GM21717 (cell line): ENCODE data around the gene PCSK6.

Experiments
- ATAC-seq: cut with Tn5 transposase; IDR thresholded peaks from one replicate; pipeline ENCODE4 v1.9.1; 2021; ENCODE audit warnings: mild to moderate bottlenecking, moderate library complexity; ENCODE audit not compliant: unreplicated experiment

The PCSK6 gene

DNA sequence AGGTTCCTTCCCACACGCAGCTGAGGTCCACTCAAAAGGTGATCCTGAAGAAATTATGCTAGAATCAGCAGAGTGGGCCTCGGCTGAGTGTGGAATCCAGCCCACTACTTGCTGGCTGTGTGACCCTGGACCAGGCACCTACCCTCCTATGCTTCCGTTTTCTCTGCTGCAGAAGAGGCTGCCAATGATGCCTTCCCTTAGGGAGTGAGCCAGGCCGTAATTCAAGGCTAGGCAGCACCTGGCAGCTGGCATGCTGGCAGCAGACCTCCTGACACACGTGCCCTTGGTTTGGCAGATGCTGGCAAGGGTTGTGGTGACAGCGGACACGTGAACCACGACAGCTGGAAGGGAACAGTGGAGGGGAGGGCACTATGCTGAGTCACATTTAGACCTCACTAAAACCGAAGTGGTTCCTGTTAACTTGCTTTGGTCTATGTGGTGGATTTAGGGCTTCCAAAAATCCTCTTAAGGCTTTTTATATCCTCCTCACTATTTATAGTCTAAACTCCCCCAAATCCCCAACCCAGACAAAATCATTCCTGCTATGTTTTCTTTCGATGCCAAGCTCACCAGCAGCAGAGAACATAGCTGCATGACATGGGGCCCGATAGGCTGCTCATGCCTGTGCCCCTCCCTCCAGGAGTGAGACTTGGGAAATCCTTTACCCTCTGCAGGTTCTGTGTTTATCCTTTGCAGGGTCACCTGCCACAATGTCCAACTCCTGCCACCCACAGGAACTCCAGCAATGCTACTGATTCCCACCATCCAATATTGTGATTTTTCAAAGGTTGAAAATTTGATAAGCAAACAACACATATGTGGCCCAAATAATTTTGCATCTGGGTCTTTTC is 10.6 kb upstream of the PCSK6 start:
- ATAC-seq = peak; percentile 62

DNA sequence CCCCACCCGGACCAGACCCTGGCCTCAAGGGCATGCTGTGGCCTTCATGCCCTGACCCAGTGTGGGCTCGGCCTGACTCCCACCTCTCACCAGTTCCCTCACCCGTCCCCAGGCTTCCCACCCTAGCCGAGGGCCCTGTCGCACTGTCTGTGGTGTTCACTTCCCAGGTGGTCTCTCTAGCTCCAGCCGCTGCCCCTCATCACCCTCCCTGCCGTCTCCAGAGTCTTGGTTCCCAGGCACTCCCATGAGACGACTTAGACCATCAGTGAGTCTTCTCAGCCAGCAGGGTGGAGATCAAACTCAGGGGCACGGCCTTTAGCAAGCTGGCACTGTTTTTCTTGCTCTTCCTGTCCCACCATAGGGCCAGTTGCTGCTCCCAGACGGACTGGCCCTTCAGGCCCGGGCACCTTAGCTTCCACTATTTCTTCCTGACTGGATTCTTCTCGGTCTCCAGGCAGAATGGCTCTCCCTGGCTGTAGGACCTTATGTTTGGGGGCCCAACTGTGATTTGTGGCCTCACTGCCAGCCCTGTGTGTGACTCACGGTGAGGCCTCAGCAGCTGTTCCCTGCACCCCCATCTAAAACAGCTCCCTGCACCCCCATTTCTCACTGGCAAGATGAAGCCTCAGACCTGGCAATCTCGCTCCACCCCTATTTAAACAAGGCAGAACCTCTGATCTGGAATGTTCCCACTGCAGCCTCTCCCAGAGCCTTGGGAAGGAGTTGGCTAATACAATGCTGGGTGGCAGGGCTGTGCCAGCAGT is 9.4 kb upstream of the PCSK6 start:
- ATAC-seq = no peak

DNA sequence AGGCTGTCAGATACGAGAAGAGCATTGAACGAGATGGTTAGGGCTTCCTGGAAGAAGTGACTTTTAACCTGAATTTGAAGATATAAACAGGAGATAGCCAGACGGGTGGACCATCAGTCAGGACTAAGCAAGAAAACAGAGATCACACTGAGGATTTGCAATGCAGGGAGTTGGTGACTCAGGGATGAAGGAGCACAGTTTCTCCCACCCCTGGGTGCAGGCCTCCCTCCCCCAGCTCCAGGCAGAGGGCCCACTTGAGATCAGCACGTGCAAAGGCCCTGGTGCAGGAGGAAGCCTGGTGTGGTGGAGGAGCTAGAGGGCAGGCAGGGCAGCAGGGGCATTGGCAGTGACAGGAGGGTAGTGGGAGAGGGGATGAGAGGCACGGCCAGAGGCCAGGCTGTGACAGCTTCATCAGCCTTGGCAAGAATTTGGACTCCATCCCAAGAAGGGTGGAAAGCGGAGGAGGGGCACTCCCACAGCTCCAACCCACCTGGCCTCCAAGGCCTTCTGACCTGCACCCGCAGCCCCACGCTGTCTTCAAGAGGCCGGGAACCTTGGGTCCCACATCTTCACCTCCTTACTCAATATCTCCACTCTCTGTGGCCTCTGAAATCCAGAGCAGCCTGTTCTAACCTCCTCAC is 8.7 kb upstream of the PCSK6 start:
- ATAC-seq = no peak

DNA sequence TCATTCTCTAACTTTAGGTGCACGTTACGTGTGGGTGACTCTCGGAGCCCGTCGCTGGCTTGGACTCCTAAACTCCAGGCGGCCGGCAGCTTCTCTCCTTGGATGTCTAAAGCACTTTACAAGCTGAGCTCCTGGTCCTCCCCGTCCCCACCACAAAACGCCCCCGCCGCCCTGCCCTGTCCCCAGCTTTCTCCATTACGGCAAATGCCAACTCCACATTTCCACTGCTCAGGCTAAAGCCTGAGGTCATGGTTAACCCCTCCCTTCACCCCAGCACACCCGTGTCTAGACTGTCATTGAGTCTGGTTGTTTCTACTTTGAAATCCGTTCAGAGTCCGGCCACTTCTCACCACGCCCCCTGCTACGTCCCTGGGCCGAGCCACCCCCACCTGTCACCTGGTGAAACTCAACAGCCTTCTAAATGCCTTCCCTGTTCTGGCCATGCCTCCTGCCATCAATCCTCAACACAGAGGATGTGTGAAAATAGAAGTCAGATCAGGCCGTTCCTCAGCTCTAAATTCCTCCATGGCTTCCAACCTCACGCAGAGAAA is 8.1 kb upstream of the PCSK6 start:
- no peak for ATAC-seq

DNA sequence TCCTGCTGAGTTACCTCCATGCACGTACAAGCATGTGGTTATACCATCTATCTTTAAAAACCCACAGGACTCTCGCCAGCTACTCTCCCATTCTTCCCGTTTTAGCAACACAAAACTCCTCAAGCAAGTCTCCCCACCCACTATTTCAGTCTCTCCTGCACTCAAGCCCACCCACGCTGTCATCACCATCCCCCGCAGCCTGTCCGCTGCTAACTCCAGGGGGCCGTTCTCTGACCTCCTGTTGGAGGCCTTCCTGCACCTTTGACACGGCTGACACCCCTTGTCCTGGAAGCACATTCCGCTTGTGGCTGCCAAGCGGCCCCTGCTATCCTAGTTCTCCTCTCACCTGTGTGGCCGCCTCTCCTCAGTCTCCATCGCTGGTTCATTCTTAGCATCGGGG is 7.5 kb upstream of the PCSK6 start:
- no peak for ATAC-seq

DNA sequence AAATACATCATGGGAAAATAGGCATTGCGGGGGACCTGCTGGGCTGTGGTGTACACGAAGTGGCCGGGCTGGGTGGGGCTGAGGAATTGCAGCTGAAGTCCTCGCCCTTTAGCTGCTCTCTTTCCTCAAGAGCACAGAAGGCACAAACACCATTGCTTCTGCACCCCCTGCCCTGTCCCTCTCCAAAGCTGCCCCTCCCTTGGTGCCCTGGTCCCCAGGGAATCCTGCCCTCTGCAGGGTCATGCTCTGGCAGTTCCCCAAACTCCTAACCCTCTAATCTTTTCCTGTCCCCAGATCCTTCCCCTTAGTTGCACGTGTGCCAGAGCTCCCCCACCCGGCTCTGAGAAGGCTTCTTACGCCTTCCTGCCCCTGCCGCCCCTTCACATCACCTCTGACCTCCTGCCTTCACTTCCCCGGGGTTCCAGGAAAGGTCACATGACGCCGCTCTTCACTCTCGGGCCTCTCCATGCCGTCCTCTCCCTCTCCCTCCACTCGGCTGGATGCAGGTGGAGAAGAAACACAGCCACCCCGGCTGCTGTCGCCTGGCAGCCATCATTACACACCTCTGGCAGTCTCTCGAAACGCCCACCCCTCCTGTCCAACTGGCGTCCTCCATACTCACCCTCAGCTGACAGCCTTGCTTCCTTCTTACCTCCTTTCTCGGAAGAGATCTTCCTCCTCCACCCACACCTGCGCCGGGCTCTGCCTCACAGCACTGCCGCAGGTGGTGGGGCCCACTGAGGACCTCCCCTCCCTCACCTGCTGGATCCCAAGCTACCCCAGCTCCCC is 6.9 kb upstream of the PCSK6 start:
- ATAC-seq = no peak

DNA sequence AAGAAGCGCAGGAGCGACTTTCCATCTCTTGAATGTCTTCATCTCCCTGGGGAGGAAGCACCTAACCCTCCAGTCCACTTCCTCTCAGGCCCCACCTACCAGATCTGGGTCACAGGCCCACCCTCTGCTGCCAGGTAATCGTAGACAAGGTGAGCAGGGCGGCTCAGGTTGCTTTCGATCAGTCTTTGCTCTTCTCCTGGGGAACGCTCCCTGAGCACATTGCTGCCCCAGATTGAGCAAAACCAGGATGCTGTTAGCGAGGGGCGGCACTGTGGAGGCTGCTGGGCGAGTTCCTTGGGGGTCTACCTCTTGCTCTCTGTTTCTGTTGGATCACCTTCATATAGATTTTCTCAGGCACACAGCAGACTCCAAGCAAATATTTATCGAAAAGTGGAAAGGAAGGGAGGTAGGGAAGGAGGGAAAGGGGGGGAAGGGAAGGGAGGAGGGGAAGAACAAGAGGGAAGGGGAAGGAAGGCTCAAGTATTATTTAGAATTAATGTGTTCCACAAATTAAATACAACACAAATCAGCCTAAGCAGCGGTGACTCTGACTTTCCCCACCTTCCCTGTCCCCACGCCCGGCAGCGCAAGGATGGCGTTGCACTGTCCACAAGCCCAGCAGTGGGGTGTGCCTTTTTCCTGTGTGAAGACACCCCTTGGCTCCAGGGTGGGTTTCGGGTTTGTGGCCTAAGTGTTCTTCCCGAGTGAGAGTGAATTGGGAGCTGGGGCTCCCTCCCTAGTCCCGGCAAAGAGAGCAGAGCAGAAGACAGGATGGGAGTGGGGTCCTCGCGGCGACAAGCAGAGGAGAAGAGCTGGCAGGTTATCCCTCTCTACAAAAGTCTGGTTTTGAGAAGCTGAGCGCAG is 6.1 kb upstream of the PCSK6 start:
- no peak for ATAC-seq

DNA sequence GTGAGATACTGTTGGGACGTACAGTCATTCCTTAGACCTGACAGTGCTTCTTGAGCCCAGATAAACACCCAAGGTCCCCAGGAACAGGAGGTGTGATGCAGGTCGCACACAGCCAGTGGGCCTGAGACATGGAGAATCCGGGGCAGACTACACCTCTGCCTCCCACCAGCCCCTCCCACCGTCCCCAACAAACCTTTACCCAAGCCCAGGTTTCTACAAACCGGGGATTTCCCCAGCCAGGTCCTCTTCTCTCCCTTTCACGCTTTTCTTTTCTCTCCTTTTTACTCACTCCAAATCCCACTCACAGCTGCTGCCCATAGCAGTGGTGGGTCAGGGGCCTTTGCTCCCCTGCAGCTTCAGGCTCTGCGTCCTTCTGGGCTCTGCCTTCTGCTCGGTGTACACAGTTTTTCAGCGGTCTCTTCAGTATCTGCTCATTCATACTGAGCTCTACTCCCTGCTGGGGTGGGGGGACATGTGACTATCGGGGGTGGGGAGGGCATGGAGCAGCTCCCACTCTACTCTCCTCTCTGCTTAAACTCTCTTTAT is 4.8 kb upstream of the PCSK6 start:
- ATAC-seq = no peak

DNA sequence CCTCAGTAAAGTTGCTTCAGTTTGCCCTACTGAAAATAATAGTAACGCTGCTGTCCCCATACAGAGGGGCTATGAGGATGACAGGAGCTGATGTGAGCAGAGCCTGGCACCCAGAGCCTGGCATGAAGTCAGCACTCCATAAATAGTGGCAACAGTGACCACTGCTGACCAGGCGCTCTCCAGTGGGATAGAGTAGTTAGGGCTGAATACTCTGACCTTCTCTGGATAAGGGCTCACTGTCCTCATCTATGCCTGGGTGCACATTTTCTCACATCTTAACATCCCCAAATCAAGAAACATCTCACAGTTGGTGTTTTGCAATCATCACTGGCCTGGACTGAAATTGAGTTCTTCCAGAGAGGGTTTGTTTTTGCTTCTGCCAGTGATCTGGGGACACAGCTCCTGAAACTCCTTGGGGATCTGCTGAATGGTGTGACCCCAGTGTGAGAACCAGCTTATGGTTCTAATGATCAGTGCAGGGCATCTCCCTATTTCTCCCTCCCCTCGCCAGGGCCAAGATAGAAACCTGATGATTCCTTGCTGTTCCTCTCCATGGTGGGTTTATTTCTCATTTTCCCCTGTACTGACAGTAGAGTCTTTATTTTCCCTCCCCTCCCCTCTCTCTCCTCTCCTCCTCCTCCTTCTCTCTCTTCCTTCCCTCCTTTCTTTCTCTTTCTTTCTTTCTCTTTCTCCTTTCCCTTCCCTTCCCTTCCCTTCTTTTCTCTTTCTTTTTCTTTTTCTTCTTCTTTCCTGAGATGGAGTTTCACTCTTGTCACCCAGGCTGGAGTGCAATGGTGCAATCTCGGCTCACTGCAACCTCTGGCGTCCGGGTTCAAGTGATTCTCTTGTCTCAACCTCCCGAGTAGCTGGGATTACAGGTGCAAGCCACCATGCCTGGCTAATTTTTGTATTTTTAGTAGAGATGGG is 3.5 kb upstream of the PCSK6 start:
- no peak for ATAC-seq

DNA sequence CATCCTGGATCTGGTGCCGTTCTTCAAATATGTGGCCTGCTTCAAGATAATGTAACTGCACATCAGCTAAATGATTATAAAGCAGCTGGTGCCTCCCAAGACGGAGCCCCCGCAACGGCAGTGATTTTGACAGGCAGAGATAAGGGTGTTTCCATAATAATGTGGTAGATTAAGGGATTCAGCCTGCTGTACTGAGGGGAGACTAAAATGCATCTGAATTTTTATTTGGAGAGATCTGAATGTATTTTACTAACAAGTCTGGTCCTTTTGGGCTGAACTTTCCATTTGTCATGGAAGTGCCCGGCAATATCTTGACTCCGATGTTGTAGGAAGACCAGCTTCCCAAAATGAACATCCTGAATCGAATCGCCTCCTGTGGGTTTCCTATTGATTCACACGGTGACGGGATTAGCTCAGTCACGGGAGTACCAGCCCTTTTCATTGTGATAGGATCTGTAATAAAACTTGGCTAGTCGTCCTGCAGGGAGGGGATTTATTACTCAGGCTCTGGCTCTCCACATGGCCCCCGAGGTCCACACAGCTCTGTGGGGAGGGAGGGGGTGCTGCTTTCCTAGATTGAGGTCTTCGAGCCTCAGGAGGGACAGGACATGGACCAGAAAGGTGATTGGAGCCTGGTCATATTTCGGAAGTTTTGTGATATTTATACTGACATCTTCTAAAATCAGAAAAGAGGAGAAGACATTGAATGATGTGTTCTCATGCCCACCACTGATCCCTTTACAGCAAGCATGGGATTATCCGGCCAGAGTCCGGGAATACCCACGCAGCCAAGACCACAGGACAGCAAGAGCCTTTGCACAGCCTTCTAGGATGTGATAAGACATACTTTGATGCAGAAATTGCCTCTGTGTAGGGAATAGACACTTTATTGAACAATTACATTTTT is 2.5 kb upstream of the PCSK6 start:
- ATAC-seq = no peak

DNA sequence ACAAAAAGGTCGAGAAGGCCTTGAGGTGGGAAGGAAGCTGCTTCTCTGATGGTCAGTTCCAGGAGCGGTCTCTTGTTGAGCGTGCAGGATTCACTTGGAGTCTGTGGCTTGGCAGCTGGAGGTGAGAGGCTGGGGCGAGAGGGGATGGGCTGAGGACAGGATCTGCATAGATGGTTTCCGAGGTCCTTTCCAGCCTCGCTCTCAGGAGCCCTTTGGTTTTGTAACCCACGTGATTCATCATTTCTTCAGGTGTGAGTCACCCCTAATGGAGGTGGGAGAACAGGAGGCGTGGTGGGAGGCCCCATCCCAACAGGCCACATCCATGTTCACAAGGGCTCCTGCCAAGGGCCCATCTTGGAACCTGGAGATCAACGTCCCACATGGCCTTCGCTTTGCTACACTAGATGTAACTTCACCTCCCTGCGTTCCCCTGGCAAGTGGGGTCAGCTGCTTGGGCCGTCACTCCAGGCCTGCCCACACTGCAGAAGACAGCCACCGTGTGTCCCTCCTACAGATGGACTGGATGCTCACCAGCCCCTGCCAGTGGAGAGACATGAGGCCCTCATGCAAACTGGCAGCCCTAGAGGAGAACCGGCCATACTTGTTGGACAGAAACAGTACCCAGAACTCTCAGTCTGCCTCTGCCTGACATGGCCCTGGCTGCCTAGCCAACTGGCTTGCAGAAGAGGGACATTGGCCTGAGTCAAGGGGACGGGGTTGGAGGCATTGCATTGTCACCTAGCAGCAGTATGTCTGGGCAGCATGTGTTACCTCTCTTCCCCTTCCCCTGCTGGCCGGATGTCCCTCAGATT is 1.6 kb upstream of the PCSK6 start:
- ATAC-seq = no peak

DNA sequence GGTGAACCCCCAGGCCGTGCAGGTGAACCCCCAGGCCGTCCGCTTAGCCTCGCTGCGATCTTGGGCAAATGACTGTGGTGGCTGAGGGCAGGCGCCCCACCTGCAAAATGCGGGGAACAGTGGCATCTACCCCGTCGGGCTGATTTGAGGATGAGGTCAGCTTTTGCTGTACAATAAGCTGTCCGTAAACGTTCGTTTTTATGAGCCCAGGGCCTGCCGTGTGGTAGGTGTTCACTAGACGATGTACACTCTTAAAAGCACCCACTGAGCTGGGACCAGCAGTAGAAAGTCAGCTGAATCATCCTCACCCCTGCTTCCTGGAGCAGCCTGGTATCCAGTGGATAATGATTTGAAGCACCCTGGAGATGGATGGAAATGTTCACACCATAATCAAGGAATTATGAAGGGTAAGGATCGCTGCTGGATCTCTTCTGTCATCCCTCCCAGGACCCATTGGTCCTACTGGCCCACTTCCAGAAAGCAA is 943 bp upstream of the PCSK6 start:
- ATAC-seq = no peak

DNA sequence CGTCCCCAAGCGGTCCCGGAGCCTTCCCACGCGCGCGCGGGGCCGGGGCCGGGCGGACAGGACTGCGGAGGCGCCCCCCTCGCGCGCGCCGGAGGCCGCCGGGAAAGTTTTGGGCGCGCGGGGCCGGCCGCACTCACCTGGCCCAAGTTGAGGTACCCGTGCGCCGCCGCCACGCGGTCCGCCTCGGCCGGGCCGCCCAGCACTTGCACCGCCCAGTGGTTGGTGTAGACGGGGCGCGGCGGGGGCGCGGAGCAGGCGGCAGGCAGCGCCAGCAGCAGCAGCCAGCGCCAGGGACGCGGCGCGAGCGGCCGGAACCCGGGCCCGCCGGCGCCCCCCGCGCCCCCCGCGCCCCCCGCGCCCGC is 289 bp downstream of the PCSK6 start:
- ATAC-seq = no peak

DNA sequence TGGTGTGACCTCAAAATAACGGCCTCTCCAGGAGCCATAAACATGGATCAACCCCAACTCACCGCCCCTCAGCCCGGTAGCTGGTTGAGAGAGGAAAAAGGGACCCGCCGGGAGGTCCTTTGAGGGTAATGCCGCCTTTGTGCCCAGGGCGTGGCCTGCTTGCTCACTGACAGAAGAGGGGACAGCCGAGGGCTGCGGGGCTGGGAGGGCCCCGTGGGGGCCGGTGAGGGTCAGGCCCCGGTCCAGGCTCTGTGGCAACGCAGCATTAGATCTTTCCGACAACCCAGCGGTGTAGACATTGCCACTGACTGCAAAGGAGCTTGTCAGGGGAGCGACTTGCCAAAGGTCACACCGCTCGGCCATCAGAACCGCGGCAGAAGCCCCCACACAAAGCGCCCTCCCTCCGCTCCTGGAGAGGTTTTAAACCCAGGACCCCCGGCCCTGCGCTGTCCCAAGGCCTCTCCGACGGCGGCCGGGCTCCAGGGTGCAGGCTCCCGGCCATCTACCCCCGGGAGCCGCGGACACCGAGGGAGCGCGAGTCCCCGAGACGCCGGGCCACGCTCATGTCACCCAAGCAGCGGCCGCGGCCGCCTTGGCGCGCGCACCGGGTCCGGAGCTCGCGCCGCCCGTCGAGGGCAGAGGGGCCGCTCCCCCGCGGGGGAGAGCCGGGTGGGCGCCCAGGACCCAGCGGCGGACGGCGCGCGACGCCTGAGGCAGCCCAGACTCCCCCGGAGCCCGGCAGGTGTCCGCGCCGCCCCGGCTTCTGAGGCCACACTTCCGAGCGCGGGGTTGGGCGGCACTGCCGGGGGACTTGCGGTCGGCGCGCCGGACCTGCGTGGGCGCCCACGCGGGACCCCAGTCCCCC is 975 bp downstream of the PCSK6 start:
- ATAC-seq = no peak

DNA sequence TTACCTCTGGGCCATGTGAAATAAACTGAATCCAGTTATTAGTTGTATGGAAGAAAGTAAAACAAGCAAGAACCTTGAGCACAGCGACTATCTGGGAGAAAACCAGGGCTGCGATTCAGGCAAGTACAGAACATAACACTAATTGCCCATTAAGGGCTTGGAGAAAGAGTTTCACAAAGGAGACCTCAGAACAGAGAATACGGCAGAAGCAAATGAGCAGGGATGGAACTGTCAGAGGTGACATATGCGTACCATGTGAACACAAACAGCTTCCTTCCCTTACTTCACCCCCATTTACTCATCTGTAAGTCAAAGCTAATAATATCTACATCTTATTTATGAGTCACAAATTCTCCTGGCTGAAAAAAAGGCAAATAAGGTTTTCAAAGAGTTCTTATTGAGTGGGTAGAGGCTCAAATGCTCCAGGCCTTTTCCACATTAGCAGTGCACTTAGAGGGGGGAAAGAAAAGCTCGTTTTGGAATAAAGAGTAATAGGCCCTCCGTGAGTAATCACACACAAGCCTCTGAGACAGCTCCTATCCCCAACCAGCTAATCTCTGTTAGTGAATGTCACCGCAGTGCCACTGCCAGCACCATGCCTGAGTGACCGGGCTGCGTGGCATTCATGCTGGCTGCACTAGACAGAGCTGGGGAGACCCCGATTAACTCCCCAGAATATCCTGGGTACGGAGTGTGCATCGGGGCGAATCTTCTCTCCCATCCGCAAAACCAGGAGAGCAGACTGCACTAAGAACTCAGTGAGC is 2.6 kb downstream of the PCSK6 start:
- ATAC-seq = no peak
